Epithelial cell of prostate (primary cell): ENCODE measurements around the gene DOK4.

ENCODE experiments used
- DNase-seq: peaks from one replicate; pipeline ENCODE4 v3.0.0-alpha.2; 2011; ENCODE audit warnings: low read depth, low spot score
- H3K27ac ChIP-seq: fragments of 450-650 bp; 2 replicates; pipeline ENCODE4 v1.5.1; 2017; ENCODE audit warnings: mild to moderate bottlenecking

Gene DOK4

DNA sequence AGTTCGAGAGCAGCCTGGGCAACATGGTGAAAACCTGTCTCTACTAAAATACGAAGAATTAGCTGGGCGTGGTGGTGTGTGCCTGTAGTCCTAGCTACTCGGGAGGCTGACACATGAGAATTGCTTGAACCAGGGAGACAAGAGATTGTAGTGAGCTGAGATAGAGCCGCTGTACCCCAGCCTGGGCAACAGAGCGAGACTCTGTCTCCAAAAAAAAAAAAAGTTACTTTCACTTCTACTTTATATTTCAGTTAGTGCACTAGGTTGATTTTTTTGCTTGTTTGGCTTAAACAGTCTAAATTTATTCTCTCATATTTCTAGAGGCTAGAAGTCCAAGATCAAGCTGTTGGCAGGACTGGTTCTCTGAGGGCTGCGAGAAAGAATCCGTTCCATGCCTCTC lies 36.7 kb upstream of the DOK4 start:
- H3K27ac ChIP-seq = no peak overlapping the region
- DNase-seq = no peak

DNA sequence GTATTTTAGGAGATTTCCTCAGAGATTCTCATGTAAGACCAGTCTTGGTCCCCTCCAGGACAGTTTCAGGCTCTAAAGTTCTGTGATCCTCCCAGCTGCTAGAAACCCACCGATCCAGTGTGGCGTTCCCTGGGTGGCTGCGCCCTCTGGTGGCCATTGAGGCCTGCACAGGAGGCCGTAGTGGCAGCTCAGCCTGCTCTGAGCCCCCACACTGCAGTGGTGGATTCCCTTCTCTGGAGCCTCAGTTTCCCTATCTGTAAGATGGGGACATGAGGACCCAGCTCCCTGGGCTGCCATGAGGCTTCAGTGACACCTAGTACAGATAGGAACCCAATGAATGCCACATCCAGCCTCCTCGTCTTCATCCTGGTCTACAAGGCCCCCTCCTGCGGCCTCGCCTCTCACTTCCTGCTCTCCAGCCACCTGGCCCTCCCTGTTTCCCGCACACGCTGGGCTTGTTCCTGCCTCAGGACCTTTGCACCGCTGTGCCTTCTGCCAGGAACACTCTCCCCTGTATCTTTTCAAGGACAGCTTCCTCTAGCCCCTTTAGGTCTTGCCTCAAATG lies 33.6 kb upstream of the DOK4 start:
- no peak for DNase-seq
- H3K27ac ChIP-seq = no peak overlapping the region

DNA sequence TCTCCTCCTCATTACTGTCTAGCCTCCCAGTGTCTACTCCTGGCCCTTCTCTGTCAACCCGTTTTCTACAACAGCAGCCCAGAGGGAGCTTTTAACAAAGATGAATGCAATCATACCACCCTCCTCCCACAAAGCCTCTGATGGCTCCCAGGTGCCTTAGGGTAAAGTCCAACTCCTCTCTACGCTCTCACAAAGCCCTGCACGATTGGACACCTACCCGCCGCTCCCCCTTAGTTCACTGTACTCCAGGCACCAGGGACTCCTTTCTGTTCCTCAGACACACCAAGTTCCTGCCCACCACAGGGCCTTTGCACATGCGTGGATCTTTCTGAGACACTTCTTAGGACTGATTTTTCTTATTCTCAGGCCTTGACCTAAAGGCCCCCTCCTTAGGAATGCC lies 32.6 kb upstream of the DOK4 start:
- H3K27ac ChIP-seq = no peak overlapping the region
- no peak for DNase-seq

DNA sequence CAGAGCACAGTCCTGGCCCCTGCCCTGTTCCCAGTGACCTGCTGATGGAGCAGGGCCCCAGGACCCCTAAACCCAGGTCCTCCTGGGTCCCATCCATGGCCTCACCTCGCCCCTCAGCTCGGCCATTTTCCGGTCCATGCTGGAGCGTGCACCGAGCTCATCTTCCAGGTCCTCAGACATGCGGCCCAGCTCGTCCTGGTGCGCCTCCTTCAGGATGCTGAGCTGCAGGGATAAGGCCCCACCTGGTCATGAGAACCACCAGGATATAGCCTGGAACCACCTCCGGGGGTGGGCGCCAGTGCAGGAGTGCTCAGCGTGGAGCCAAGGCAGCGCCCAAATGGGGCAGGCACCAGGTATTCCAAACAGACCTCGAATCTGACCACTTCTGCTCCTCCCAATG lies 32.2 kb upstream of the DOK4 start:
- no peak overlapping the region for H3K27ac ChIP-seq
- DNase-seq = no peak

DNA sequence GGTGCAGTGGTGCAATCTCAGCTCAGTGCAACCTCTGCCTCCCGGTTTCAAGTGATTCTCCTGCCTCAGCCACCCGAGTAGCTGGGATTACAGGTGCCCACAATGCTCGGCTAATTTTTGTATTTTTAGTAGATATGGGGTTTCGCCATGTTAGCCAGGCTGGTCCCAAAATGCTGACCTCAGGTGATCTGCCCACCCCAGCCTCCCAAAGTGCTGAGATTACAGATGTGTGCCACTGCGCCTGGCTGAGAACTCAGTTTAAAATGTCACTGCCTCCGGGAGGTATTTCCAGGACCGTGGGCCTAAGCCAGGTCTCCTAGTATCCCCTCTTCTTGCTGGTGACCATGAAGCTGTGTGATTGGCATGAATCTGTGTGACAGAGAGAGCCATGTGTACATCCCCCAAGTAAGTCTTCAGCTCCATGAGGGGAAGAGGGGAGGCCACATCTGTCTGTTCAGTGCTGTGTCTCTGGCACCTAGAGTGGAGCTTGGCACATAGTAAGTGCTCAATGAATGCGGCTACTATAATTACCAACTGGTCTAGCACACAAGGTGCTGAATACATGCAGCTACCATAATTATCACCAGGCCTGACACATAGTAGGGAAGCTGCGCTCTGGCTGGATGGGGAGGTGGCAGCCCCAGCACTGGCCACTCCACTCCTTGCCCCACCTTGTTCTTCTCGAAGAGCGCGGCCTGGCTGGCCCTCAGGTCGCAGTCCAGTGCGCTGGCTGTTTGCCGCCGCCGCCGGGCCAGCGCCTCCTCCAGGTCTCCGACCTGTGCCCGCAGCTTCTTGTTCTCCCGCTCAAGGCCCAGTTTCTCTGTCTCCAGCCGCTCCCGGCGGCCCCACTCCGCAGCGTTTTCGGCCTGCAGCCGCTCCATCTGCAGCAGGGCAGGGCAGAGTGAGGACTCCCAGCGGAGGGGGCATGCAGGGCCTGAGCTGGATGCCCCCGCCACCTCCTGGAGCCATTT lies 31.4 kb upstream of the DOK4 start:
- no peak overlapping the region for H3K27ac ChIP-seq
- no peak for DNase-seq

DNA sequence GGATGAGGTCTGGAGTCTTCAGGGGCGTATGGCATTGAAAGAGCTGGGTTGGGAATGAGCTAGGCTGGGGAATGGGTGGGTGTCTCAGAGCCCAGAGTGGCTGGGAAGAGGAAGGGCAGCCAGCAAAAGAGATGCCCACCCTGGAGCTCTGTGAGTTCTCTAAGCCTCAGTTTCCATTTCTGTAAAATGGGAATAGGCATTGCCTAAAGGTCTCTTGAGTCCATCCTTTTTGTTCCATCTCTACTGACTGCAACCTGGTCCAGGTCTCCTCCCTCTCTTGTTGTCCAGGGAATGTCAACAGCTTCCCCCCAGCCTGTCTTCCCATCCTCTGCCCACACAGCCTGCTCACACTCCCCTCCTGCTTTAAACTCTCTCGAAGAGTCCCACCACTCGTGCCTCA lies 30.5 kb upstream of the DOK4 start:
- no peak for DNase-seq
- no peak overlapping the region for H3K27ac ChIP-seq

DNA sequence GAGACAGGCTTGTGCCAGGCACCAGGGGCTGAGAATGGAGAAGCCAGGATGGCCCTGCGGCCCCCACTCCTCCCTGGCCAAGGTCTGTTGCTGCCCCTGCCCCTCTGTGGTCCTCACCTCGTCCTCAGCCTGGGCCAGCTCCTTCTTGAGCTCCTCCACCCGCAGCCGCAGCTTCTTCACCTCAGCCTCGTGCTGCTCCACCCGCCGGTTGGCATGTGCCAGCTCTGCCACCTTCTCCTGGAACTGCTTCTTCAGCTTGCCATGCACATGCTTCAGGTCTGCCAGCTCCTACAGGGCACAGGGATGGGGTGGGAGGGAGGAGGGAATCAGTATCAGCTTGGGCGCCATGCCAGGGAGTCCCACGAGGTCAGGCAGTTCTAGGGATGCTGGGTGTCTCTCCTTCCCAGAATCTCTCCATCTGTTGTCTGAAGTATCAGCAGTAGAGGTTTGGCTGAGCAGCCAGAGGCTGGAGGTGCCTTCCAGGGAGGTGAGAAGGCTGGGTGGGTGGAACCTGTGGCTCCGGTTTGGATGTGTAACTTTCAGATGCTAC lies 30.0 kb upstream of the DOK4 start:
- DNase-seq = no peak
- H3K27ac ChIP-seq = no peak overlapping the region

DNA sequence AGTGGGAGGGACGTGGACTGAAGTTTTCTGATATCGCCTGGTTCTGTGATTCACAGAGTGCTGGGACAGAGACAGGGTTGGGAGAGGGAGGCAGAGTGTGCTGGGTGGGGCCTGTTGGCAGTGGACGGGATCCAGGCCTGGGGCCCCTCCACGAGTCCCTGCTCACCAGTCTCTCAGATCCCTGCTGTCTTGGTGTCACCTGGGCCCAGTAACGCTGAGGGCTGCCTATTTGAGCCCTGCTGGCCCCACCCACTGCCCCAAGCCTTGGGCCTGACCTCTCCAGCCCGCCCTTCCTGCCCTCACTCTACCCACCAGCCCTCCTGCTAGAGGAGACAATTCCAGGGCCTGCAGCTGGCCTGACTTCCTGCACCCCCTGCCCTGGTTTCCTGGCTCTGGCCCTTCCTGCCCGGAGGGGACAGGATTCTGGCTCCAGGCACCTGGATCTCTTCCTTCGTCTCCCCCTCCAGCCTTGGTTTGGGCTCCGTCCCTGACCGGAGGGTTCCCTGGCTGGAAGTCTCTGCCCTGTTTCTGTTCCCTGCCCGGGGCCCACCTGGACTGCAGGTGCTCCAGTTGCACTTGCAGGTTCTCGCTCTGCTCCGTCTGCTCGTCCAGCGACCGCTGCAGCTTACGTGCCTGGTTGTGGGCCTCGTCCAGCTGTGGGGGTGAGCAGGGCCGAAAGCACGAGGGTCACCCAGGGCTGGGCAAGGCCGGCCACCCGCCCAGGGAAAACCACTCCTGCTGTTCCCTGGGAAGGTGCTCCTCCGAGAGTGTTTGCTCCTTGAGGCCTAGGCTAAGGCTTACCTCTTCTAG lies 28.7 kb upstream of the DOK4 start:
- H3K27ac ChIP-seq = no peak overlapping the region
- DNase-seq = no peak

DNA sequence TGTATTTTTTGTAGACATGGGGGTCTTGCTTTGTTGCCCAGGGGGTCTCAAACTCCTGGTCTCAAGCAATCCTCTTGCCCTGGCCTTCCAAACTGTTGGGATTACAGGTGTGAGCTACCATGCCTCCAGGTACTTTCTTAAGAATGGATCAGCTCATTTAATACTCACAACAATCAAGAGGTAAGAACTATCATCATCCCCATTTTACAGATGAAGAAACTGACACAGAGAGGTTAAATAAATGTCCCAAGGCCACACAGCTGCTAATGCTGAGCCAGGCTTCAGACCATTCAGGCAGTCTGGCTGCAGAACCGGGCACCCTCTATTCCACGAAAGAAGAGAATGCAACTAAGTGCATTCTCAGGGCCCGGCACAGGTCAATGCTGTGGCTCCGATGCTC lies 28.1 kb upstream of the DOK4 start:
- H3K27ac ChIP-seq = no peak overlapping the region
- no peak for DNase-seq

DNA sequence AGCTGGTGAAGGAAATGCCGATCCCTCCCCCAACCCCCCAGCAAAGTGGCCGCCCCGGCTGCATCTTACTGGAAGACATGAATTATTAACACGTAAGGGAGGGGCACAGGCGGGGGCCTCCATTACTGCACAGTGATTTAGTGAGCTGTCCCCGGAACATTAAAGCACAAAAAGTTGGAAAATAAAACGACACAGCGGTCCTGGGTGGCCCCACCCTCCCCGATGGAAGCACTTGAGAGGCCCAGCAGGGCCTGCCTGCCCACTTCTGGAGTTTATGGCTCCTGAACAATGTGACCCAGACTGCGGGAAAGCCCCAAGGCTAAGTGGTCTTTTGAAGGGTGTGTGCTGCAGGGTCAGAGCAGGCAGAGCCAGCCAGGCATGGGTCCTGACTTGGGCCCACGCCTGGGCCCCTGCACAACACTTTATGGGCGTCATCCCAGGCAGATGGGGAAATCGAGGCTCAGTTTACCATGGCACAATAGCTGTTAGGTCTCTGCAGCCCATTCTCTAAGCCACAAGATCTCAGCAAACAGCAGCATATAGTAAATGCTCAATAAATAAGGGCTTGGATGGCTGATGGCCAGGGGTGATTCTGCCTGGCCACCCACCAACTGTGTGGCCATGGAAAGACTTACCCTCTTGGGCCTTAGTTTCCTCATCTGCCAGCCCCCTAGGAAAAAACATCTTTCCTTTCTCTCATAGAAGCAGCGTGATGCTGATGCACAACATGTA lies 27.2 kb upstream of the DOK4 start:
- no peak for DNase-seq
- no peak overlapping the region for H3K27ac ChIP-seq

DNA sequence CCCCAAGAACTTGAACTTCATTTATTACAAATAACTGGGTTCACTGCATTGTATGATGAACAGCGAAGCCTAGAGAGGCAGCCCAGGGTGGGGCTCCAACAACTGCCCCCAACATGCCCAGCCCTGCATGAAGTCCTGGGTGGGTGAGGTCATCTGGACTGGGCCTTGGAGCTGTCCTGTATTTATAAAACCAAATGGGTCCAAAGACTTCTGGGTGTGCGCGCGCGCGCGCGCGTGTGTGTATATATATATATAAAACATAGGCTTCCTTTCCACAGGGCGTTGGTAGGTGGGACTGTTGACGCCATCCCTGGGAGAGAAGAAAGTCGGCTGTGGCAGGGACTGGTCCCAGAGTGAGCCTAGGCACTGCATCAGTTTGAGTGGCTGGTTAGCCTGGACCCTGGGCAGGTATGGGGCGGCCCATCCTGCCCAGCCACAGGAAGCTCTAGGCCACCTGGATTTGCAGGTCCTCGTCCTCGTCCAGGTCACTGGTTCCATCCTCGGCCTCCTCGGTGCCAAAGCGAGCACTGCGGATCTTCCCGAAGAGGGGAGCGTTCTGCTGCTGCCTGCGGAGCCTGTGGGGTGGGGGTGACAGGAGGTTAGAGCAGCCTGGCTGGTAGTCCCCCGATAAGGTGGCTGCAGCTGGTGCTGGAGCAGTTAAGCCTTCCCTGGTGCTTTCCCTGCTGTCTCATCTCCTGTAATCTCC lies 26.2 kb upstream of the DOK4 start:
- no peak overlapping the region for H3K27ac ChIP-seq
- DNase-seq = no peak

DNA sequence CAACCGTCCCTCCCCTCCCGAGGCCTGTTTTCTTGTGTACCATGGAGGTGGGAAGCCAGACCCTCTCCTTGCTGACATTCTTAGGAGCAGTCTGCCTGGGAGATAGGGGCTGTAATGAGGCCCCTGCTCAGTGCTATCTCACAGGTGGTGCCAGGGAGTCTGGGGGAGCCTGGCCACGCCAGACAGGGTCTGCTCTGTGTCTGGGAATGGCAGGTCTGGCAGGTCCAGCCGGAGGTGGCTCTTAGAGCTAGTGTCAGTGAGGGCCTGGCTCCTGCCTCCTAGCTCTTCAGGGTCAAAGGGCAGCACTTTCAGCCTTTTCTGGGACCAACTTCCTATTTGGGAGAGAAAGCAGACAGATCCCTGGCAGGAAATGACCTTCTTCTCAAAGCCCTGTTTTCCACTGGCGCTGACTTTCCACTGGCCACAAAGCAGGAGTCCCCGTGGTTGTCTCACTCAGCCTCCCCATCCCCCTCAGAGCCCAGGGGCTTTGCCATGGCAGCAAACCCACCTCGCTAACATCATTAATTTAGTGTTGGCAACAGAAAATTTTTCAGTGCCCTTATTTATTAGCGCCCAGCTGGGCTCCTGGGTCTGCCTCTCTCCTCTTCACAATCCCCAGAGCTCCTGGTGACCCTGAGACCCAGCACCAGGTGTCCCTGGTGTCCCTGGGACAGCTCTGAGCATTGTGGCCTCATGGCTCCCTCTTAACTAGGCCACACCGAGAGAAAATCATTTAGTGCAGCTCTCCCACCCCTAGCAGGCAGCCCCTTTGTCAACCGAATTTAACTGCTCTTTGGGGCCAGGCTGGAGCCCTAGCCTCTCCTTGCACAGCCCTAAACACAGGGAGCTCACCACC lies 24.0 kb upstream of the DOK4 start:
- no peak for DNase-seq
- H3K27ac ChIP-seq = no peak overlapping the region

DNA sequence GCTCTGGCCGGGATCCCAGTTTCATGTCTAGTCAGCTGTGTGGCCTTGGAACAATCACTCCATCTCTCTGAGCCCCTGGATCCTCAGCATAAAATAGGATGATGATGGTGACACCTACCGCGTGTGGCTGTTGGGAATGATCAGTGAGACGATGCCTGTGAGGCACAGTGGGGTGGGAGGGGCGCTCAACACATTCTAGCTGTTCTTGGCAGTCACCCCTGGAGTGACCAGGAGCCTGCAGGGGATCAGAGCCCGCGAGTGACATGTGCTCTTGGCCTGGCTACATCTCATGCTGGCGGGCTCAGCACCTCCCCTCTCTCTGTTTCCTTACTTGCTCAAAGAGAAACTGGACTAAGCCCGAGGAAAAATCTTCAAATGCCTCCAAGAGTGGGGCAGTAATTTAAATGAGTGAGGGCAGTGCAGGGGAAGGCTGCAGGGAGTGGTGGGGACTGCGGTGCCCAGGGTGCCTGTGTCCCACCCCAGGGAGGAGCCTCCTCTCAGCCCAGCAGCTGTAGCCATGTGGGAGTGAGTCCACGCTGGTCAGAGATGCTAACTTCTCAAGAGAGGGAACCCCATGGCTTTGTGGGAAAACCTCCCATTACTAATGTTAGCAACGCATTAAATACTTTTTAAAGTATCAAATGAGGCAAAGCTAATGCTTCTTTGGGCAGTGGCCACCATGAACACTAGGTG lies 23.1 kb upstream of the DOK4 start:
- DNase-seq = no peak
- H3K27ac ChIP-seq = no peak overlapping the region

DNA sequence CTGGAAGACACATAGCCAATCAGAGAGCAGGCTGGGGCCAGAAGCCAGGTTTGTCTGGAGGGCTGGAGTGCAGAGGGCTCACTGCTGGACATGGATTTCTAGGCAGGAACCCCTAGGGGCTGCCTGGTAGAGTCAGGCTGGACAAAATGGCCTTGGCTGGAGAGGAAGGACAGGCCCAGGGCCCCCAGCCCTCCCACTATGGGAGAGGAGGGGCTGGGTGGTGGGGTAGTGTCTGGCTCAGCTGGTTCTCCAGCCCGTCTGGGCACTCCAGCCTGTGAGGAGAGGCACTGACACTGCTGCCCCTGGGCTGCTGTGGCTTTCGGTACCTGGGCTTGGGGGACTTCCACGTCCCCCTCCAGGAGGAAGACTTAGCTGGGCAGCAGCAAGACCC lies 21.7 kb upstream of the DOK4 start:
- H3K27ac ChIP-seq = no peak overlapping the region
- no peak for DNase-seq

DNA sequence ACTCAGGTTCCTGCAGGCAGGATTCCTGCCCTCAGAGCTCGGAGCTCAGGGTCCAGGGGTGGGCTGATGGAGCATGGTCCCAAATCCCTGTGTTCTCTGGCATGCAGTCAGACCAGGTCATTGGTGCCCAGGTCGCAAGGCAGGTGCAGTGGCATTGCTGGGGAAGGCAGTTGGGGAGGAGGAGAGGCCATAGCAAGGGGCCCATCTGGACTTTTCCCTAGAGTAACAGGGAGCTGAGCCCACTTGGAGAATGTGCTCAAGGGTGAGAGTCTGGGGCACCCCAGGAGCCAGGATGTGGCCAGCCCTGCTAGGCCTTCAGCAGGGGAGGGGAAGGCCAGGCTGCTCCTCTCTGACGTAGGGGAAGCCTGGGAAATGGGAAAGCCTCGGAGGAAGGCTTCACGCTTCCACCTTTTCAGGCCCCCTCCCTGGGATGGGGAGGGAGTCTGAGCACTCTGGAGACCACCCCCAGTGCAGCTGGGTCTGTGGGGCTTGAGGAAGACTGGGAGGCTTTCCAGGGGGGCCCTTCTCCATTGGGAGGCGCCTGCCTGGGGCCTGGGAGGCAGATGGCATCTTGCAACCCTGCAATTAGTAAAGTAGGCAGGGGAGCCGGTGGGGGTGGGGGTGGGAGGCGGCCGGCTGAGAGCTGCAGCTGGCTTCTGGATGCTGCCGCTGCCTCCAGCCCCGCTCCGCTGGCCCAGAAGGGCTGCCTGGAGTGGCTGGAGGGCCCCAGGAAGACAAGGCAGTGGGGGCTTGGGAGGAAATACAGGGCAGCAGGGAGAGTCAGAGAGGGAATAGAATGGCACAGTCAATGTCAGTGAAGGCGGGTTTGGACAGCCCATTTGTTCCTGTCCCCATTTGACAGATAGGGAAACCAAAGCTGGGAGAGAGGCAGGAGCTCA lies 21.1 kb upstream of the DOK4 start:
- no peak overlapping the region for H3K27ac ChIP-seq
- DNase-seq = no peak

DNA sequence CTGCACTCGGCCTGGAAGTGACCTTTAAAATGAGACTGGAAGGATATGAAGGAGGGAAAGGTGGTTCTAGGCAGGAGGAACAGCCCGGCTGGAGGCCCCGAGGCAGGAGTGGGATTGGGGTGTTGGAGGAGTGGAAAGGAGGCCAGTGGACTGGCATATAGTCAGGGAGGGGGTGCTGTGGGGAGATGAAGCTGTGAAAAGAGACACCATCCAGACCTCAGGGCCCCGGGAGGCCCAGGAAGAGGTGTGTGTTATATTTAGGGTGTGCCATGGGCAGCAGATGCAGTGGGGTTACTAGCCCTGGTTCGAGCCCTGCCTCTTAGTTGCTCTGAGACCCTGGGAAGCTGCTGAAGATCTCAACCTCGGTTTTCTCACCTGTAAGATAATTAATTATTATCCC lies 18.9 kb upstream of the DOK4 start:
- no peak for DNase-seq
- no peak overlapping the region for H3K27ac ChIP-seq

DNA sequence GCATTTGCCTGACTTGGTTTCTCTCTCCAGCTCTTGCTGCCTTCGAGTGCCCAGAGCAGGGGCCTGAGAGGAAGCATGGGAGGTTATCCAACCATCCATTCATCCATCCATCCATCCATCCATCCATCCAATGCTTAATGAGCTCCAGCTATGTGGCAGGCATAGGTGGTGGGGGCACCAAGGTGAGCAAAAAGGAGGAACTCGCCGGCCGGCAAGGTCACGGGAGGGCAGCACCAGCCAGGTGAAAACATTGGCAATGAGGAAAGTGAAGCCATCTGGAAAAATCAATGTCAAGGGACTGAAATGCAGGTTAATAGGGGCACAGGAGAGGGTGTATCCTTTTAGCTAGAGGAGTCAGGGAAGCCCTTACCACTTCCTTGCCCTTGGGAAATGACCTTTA lies 18.2 kb upstream of the DOK4 start:
- no peak overlapping the region for H3K27ac ChIP-seq
- no peak for DNase-seq
